Neural cell (in vitro differentiated cells): ENCODE data around the gene CLDN4. TPM values are rescaled to one million over a fixed set of nuclear protein-coding genes. Genes with fewer than 3 reads are reported as not detected.

Experiments used
- H2AFZ ChIP-seq: fragments of 200-600, 300-800 bp; sonication (generic), shearing (Covaris generic); 2 replicates; pipeline ENCODE4 v1.6.0; 2014; ENCODE audit warnings: low read depth, mild to moderate bottlenecking, antibody characterized with exemption, low read length, moderate library complexity
- H3F3A ChIP-seq: fragments of 200-600 bp; shearing (Covaris generic); 2 replicates; pipeline ENCODE4 v1.6.1; 2016; ENCODE audit warnings: mild to moderate bottlenecking, moderate library complexity, mixed read lengths, antibody characterized with exemption, low read length; ENCODE audit not compliant: insufficient read depth, poor library complexity, severe bottlenecking
- H3K27ac ChIP-seq: fragments of 200-600, 300-800 bp; sonication (generic), shearing (Covaris generic); 2 replicates; pipeline ENCODE4 v1.5.1; 2014; ENCODE audit warnings: mild to moderate bottlenecking, low read length, moderate library complexity
- H3K27me3 ChIP-seq: fragments of 300-800, 200-600 bp; sonication (generic), shearing (Covaris generic); 2 replicates; pipeline ENCODE4 v1.6.0; 2014; ENCODE audit warnings: mild to moderate bottlenecking, low read depth, low read length, moderate library complexity; ENCODE audit not compliant: insufficient read depth
- H3K36me3 ChIP-seq: fragments of 300-800, 200-600 bp; sonication (generic), shearing (Covaris generic); 2 replicates; pipeline ENCODE4 v1.5.1; 2014; ENCODE audit warnings: mild to moderate bottlenecking, antibody characterized with exemption, low read length, moderate library complexity; ENCODE audit not compliant: insufficient read depth
- H3K4me2 ChIP-seq: fragments of 300-800, 200-600 bp; sonication (generic), shearing (Covaris generic); 2 replicates; pipeline ENCODE4 v1.6.0; 2014; ENCODE audit warnings: mild to moderate bottlenecking, low read length
- H3K4me3 ChIP-seq: fragments of 300-800, 200-600 bp; sonication (generic), shearing (Covaris generic); 2 replicates; pipeline ENCODE4 v1.5.1; 2014; ENCODE audit warnings: mild to moderate bottlenecking, low read length, moderate library complexity
- H3K79me2 ChIP-seq: fragments of 200-600 bp; shearing (Covaris generic); replicated peaks from 2 replicates; pipeline ENCODE4 v1.6.0; 2014; ENCODE audit warnings: mild to moderate bottlenecking, low read length, moderate library complexity; ENCODE audit not compliant: insufficient read depth
- H3K9ac ChIP-seq: fragments of 300-800, 200-600 bp; sonication (generic), shearing (Covaris generic); 2 replicates; pipeline ENCODE4 v1.6.1; 2016; ENCODE audit warnings: mild to moderate bottlenecking, low read length, mixed read lengths
- H3K9me2 ChIP-seq: fragments of 200-600 bp; shearing (Covaris generic); 2 replicates; pipeline ENCODE4 v1.6.1; 2016; ENCODE audit warnings: mild to moderate bottlenecking, low read length, mixed read lengths; ENCODE audit not compliant: insufficient read depth
- H3K9me3 ChIP-seq: fragments of 200-600, 300-800 bp; sonication (generic), shearing (Covaris generic); 2 replicates; pipeline ENCODE4 v1.6.1; 2016; ENCODE audit warnings: mild to moderate bottlenecking, mixed run types, low read length, moderate library complexity, mixed read lengths
- H4K20me1 ChIP-seq: fragments of 200-600 bp; shearing (Covaris generic); 2 replicates; pipeline ENCODE4 v1.6.1; 2016; ENCODE audit warnings: mild to moderate bottlenecking, mixed run types; ENCODE audit not compliant: insufficient read depth
- CTCF ChIP-seq: fragments of 450-650 bp; IDR thresholded peaks from 2 replicates; pipeline ENCODE4 v1.5.1; 2014; ENCODE audit warnings: antibody characterized with exemption, mild to moderate bottlenecking, moderate library complexity; ENCODE audit not compliant: poor library complexity, severe bottlenecking
- EP300 ChIP-seq: fragments of 450-650 bp; conservative IDR thresholded peaks from 2 replicates; pipeline ENCODE4 v1.6.1; 2014; ENCODE audit warnings: antibody characterized with exemption, mild to moderate bottlenecking, moderate library complexity; ENCODE audit not compliant: poor library complexity, severe bottlenecking
- EZH2 ChIP-seq: fragments of 200-600, 300-800 bp; shearing (Covaris generic), sonication (generic); IDR thresholded peaks from 2 replicates; pipeline ENCODE4 v1.6.1; 2014; ENCODE audit warnings: antibody characterized with exemption, low read length, borderline replicate concordance, mild to moderate bottlenecking; ENCODE audit not compliant: insufficient read depth, poor library complexity, severe bottlenecking
- MXI1 ChIP-seq: fragments of 450-650 bp; conservative IDR thresholded peaks from 2 replicates; pipeline ENCODE4 v1.6.1; 2014; ENCODE audit warnings: antibody characterized with exemption, mild to moderate bottlenecking; ENCODE audit not compliant: poor library complexity, severe bottlenecking
- POLR2AphosphoS5 ChIP-seq: IDR thresholded peaks from 2 replicates; pipeline ENCODE4 v1.6.1; 2012
- RAD21 ChIP-seq: fragments of 450-650 bp; conservative IDR thresholded peaks from 2 replicates; pipeline ENCODE4 v1.6.1; 2014; ENCODE audit warnings: antibody characterized with exemption, mild to moderate bottlenecking, moderate library complexity
- REST ChIP-seq: IDR thresholded peaks from 2 replicates; pipeline ENCODE4 v1.6.1; 2012; ENCODE audit warnings: borderline replicate concordance
- SMC3 ChIP-seq: fragments of 450-650 bp; conservative IDR thresholded peaks from 2 replicates; pipeline ENCODE4 v1.6.1; 2014; ENCODE audit warnings: antibody characterized with exemption, mild to moderate bottlenecking, moderate library complexity; ENCODE audit not compliant: poor library complexity
- TAF1 ChIP-seq: IDR thresholded peaks from 2 replicates; pipeline ENCODE4 v1.6.1; 2012; ENCODE audit warnings: low read depth
- polyA plus RNA-seq: library from polyadenylated mRNA; depleted of rRNA; stranded (reverse); fragments of >200 nt; gene quantifications from 2 replicates; pipeline ENCODE4 v1.2.3, GENCODE V29; 2014

CLDN4 gene
- polyA plus RNA-seq, 1 donor from 2014 or later, result 0.09 TPM

DNA sequence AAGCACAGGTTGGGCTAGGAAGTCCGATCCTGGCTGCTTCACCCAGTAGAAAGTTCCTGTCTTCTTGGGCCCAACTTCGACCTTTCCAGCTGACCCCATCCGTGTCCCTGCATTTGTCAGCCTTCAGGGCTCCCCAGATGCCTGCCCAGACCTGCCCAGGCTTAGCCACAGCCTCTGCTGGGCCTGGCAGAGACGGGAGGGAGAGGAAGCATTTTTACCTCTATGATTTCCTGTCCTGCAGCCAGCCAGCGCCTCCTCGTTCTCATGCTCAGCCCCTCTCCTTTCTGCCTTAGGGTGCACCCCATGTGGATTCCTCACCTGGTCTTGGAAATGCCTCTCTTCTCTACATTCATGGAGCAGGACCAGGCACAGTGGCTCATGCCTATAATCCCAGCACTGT, 7.8 kb downstream of the CLDN4 start:
- no peak overlapping the region for H3K4me2 ChIP-seq
- H3K27ac ChIP-seq, result no peak overlapping the region
- H3K9ac ChIP-seq, result no peak overlapping the region
- no peaks in the 10 kb centered on the region for H3K9me2 ChIP-seq
- no peaks in the 10 kb centered on the region for H3K79me2 ChIP-seq
- peaks cover 4% of the 10 kb centered on the region for H3K9me3 ChIP-seq
- no peak for TF ChIP-seq REST
- no peak for TF ChIP-seq EP300
- TF ChIP-seq MXI1, result no peak
- TF ChIP-seq POLR2AphosphoS5, result no peak
- no peak for TF ChIP-seq SMC3
- TF ChIP-seq CTCF, result no peak
- no peak for TF ChIP-seq RAD21
- no peak for TF ChIP-seq TAF1
- no peaks in the 10 kb centered on the region for H3K36me3 ChIP-seq
- H3K4me3 ChIP-seq, result no peak overlapping the region
- H4K20me1 ChIP-seq, result no peaks in the 10 kb centered on the region
- H2AFZ ChIP-seq, result no peak overlapping the region
- H3K27me3 ChIP-seq, result no peaks in the 10 kb centered on the region
- H3F3A ChIP-seq, result no peaks in the 10 kb centered on the region

GRCh38 chr7:73839290-73839689, 8.5 kb downstream of the CLDN4 start:
- H3F3A ChIP-seq, result no peaks in the 10 kb centered on the region
- H3K9ac ChIP-seq, result no peak overlapping the region
- H2AFZ ChIP-seq, result no peak overlapping the region
- H3K9me3 ChIP-seq, result peaks cover 4% of the 10 kb centered on the region
- no peaks in the 10 kb centered on the region for H3K36me3 ChIP-seq
- H4K20me1 ChIP-seq, result no peaks in the 10 kb centered on the region
- no peak overlapping the region for H3K4me3 ChIP-seq
- H3K27me3 ChIP-seq, result no peaks in the 10 kb centered on the region
- no peak overlapping the region for H3K4me2 ChIP-seq
- no peaks in the 10 kb centered on the region for H3K79me2 ChIP-seq
- no peak for TF ChIP-seq POLR2AphosphoS5
- TF ChIP-seq REST, result no peak
- no peak for TF ChIP-seq MXI1
- TF ChIP-seq SMC3, result no peak
- TF ChIP-seq EZH2, result no peak
- TF ChIP-seq TAF1, result no peak
- TF ChIP-seq CTCF, result no peak
- no peak for TF ChIP-seq EP300
- no peak for TF ChIP-seq RAD21
- no peak overlapping the region for H3K27ac ChIP-seq
- no peaks in the 10 kb centered on the region for H3K9me2 ChIP-seq
